Measurements from ENCODE around the gene SUMO1. TPM values are rescaled to one million over a fixed set of nuclear protein-coding genes. Genes with fewer than 3 reads are reported as not detected.

SUMO1 gene
- total and polyA plus RNA-seq, 9 of the 15 experiments (the other 6 are each of a cell fraction or from before 2014, with no cell fraction given): 63.7 to 292 (median 92.0) TPM

DNA sequence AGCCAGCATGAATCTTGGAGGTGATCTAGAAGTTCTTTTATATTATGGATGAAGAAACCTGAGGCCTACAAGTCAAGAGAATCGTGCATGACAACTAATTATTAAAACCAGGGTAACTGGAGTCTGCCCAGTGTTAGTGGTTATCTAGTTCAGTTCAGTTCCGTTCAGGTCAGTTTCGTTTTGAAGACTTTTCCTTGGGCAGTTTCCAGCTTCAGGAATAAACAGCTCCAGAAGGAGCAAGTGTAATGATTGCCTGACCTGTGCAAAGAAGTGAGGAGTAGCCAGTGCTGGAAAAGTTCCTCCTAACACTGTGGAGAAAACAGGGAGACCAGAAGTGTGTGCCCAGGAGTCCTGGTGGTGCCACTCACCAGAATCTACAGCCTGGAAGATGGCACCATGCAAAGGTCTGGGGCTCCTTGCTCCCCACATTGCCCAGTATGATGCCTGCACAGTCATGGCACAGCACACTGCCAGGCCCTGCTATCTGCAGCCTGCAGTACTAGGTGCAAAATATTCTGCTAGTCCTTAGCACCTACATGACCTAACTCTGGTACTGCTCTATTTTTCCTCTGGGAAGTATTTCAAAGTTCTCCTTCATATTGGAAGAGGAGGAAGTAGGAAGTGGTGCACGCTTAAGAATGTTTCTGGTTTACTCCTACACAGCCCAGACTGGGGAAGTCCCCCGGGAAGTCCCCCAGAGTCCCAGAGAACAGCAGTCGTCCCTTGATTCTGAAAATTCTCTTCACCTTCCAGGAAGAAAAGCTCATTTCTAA is 65.8 kb downstream of the SUMO1 start:
- no TSS peak for BruUV-seq (replicated peaks)
- FAIRE-seq: no peak
- CTCF ChIA-PET (ENCODE audit: low intra/inter-chr PET ratio): no interaction called here
- TF ChIP-seq PHF8 (IDR thresholded peaks at IDR 0.05; ENCODE audit: borderline replicate concordance, low read length) (no peak), HDAC1 (IDR thresholded peaks at IDR 0.05) (no peak), ILK (tag; IDR thresholded peaks at IDR 0.05; ENCODE audit: borderline replicate concordance, low read depth) (no peak), HNRNPLL (IDR thresholded peaks at IDR 0.05; ENCODE audit: low read depth, low read length, poor library complexity, severe bottlenecking) (no peak), RAD51 (IDR thresholded peaks at IDR 0.05; ENCODE audit: borderline replicate concordance, low read depth) (no peak), ZFP36 (IDR thresholded peaks at IDR 0.05; ENCODE audit: low read depth, low read length, partially characterized antibody) (no peak)
- TF ChIP-seq, protein P1, sequence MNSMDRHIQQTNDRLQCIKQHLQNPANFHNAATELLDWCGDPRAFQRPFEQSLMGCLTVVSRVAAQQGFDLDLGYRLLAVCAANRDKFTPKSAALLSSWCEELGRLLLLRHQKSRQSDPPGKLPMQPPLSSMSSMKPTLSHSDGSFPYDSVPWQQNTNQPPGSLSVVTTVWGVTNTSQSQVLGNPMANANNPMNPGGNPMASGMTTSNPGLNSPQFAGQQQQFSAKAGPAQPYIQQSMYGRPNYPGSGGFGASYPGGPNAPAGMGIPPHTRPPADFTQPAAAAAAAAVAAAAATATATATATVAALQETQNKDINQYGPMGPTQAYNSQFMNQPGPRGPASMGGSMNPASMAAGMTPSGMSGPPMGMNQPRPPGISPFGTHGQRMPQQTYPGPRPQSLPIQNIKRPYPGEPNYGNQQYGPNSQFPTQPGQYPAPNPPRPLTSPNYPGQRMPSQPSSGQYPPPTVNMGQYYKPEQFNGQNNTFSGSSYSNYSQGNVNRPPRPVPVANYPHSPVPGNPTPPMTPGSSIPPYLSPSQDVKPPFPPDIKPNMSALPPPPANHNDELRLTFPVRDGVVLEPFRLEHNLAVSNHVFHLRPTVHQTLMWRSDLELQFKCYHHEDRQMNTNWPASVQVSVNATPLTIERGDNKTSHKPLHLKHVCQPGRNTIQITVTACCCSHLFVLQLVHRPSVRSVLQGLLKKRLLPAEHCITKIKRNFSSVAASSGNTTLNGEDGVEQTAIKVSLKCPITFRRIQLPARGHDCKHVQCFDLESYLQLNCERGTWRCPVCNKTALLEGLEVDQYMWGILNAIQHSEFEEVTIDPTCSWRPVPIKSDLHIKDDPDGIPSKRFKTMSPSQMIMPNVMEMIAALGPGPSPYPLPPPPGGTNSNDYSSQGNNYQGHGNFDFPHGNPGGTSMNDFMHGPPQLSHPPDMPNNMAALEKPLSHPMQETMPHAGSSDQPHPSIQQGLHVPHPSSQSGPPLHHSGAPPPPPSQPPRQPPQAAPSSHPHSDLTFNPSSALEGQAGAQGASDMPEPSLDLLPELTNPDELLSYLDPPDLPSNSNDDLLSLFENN (IDR thresholded peaks at IDR 0.05; ENCODE audit: low read depth in 2 of 2, low read length in 2 of 2): no peak
- TF ChIP-seq, protein P2, sequence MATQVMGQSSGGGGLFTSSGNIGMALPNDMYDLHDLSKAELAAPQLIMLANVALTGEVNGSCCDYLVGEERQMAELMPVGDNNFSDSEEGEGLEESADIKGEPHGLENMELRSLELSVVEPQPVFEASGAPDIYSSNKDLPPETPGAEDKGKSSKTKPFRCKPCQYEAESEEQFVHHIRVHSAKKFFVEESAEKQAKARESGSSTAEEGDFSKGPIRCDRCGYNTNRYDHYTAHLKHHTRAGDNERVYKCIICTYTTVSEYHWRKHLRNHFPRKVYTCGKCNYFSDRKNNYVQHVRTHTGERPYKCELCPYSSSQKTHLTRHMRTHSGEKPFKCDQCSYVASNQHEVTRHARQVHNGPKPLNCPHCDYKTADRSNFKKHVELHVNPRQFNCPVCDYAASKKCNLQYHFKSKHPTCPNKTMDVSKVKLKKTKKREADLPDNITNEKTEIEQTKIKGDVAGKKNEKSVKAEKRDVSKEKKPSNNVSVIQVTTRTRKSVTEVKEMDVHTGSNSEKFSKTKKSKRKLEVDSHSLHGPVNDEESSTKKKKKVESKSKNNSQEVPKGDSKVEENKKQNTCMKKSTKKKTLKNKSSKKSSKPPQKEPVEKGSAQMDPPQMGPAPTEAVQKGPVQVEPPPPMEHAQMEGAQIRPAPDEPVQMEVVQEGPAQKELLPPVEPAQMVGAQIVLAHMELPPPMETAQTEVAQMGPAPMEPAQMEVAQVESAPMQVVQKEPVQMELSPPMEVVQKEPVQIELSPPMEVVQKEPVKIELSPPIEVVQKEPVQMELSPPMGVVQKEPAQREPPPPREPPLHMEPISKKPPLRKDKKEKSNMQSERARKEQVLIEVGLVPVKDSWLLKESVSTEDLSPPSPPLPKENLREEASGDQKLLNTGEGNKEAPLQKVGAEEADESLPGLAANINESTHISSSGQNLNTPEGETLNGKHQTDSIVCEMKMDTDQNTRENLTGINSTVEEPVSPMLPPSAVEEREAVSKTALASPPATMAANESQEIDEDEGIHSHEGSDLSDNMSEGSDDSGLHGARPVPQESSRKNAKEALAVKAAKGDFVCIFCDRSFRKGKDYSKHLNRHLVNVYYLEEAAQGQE (IDR thresholded peaks at IDR 0.05; ENCODE audit: borderline replicate concordance): no peak
- TF ChIP-seq, protein P2 (CRISPR knock-in tag; IDR thresholded peaks at IDR 0.05; ENCODE audit: low read depth): no peak

More for the DNA sequence above, 65.8 kb downstream of the SUMO1 start:
- H4K20me1 ChIP-seq (replicated peaks; ENCODE audit: control insufficient read depth, insufficient read depth, low read length): no peaks in the 10 kb centered on the region
- no peaks in the 10 kb centered on the region for H3K79me2 ChIP-seq (ENCODE audit: control insufficient read depth, insufficient read depth, low read length)
- WGBS (ENCODE audit: insufficient coverage, low coverage, missing lambda C conversion rate): 9% methylated on average over 6 of the region's 6 CpGs
- peaks cover 0 to 6% of the 10 kb centered on the region in 2 experiments; a peak in 2 of 5 replicates for H3K4me1 ChIP-seq (replicated peaks in 1 of 2; ENCODE audit: control insufficient read depth in 2 of 2, insufficient read depth in 2 of 2, low read length in 2 of 2)
- intact Hi-C loops (cut with micrococcal nuclease): no loop called here
- H3K9me3 ChIP-seq (replicated peaks; ENCODE audit: control insufficient read depth, insufficient read depth, low read depth, low read length): no peaks in the 10 kb centered on the region
- ATAC-seq: no peak
- H3K27me3 ChIP-seq (ENCODE audit: control insufficient read depth in 2 of 2, insufficient read depth in 2 of 2, low read length in 2 of 2): peaks cover 0 to 5% of the 10 kb centered on the region in 2 experiments; a peak in 2 of 5 replicates
- H2AFZ ChIP-seq (ENCODE audit: low read depth, low read length): no peak overlapping the region
- H3K27ac ChIP-seq (ENCODE audit: extremely low read depth, low read depth, low read length): no peak overlapping the region
- no peaks in the 10 kb centered on the region for H3K9me1 ChIP-seq (ENCODE audit: control insufficient read depth, insufficient read depth, low read length)
- POLR2A ChIA-PET: interaction anchor here (1.3 kb wide), 1 partner anchor 9 kb away, joined by 3 read pairs; no protein-coding TSS in a partner anchor
- DNase-seq (ENCODE audit: extremely low read depth in 1 of 4, low spot score in 3 of 4): no peak
- no peak overlapping the region for H3K4me2 ChIP-seq (ENCODE audit: insufficient read depth, low read length)
- H3K4me3 ChIP-seq: no peak overlapping the region
- no peaks in the 10 kb centered on the region for H3K36me3 ChIP-seq (ENCODE audit: control insufficient read depth, insufficient read depth, low read length)
- H3K9ac ChIP-seq (ENCODE audit: insufficient read depth in 1 of 2, low read depth in 2 of 2, low read length in 2 of 2): no peak overlapping the region
- in situ Hi-C loops (cut with MboI): no loop called here

Data from K562 (cell line).